Measurements from ENCODE around the gene CADPS. TPM values are rescaled to one million over a fixed set of nuclear protein-coding genes. Genes with fewer than 3 reads are reported as not detected.

Gene CADPS
- total RNA-seq, 1 donor = not detected

DNA sequence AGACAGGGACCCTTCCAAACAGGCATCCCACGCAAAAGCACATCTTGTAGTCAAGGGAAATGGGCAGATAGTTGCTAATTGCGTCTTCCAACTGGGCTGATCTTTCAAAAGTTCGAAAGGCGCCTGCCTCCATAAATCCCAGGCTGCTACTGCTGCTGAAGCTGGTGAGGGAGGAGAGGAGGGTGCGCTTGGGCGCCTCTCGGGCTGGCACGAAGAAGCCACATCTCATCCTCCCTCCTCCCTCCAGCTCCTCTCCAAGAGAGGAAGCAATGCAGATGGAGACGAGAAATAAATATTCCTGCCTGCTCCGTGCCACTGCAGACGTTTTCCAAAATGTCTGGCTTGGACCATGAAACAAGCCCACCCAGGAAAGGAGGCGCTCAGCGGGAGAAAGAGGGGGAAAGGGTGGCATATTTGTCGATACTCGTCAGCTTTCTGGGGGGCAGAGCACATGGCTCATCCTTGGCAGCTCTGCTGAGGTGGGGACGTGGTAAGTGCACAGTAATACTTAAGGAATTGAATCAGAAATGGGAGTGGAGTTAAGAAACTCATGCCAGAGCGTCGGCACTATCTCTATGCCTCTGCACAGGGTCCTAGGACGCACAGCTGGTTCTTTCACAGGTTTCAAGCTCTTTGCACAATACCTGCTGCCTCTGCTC, 413.0 kb downstream of the CADPS start:
- DNase-seq (ENCODE audit: low read depth in 2 of 3, low spot score in 2 of 3) = no peak

- no peak for DNase-seq (ENCODE audit: low read depth in 2 of 3, low spot score in 2 of 3)
Measured at GRCh38 chr3:62454916-62455315, 420.3 kb downstream of the CADPS start.

GRCh38 chr3:62453448-62453847, 421.8 kb downstream of the CADPS start:
- DNase-seq (ENCODE audit: low read depth in 2 of 3, low spot score in 2 of 3) = no peak

- DNase-seq (ENCODE audit: low read depth in 2 of 3, low spot score in 2 of 3) = no peak
Measured at GRCh38 chr3:62451211-62451887, 423.9 kb downstream of the CADPS start.

DNA sequence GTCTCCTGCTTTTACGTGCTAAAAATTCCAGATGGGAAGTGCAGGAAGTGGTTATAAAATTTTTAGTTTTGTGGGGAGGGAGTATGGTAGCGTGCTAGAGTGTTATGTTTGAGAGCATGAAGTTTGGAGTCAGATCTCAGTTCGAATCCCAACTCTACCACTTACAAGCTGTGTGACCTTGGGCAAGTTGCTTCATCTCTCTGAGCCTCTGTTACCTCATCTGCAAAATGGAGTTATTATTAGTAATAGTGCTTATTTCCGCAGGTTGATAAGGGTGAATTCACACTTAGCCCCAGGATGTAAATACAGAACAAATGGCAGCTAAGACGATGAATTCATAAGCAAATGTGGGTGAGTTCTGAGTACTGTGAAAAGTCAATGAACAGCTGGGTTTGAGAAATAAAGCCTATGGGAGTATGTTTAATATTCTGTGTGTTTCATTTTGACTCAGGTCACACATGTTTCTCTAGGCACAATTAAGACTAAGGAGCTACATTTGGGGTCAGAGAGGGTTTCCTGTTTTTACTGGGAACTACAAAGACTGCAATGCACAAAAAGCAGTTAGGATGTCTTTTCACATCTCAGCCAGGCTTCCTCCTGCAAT, 428.8 kb downstream of the CADPS start:
- DNase-seq (ENCODE audit: low read depth in 2 of 3, low spot score in 2 of 3) = no peak

DNA sequence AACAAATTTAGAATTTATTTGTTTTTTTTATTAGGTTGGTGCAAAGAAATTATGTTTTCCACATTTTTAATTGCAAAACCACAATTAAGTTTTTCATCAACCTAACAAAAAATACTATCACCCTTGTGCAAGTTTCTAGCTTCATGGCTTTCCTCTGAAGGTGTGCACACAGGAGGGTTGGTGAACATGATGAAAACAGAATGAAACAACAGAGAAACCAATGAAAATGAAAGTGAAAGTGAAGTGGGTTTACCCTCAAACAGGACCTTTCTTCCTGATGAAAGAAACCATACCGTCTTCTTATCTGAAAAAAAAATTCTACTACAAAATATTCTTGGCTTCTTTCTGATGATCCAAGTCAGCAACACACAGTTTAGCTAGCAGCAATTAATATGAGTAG, 429.9 kb downstream of the CADPS start:
- DNase-seq (ENCODE audit: low read depth in 2 of 3, low spot score in 2 of 3) = peak in 2 of 3 donors; percentile 9 to 34

DNA sequence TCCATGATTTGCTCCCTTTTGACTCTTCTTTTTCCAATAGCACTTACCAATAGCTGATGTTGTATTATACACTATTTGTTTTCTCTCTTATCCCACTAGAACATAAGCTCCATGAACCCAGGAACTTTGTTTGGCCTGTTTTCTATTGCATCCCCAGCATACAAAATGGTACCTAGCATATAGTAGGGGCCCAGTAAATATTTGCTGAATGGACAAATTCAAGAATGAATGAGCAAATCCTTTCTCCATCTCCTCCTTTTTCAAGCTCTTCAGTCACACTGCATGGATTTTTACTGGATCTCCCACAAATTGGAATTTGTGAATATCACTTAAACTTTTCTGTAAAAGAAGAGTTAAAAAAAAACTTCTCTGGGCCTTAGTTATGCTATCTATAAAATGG, 435.2 kb downstream of the CADPS start:
- no peak for DNase-seq (ENCODE audit: low read depth in 2 of 3, low spot score in 2 of 3)

DNA sequence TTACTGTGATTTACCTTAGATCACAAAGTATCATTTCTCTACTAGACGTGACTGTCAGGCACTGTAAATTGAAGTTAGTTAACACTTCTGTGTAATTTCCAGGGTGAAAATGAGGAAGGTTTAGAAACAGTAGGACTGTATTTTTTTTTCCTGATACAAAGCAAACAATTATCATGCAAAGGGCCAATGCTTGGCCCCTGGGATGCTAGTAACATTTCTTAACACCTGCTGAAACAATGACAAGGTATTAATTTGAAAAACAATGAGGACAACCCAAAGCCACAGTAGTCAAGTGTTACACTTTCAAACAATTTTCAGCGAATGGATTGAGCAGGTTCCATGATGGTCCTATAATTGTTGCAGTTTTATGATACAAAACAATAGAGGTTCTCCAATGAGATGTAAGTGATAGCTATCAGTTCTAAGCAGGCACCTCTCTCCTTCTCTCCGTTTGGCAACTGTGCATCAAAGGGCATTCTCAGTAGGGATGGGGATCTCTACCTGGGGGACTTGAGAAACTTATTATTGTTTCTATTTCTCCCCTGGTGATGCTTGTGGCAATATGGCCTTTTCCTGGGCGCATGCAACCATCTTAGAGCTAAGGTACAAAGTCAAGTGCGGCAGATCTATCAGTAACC, 435.9 kb downstream of the CADPS start:
- DNase-seq (ENCODE audit: low read depth in 2 of 3, low spot score in 2 of 3) = no peak

DNA sequence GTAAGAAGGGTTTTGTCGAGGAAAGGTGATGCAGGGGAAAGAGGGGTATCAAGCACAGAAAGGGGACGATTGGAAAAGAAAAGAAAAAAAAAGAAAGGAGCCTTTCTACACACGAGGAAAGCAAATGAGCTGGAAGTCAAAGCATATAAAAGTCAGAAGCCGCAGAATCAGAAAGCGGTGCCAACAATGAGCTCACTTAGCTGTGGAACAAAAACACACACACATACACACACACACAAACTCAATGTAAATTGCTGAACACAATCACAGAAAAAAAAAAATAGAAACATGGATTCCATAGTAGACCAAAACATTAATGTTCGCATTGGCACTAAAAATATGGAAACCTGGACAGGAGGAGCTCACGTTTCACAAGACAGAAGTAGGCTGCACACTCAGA, 438.4 kb downstream of the CADPS start:
- DNase-seq (ENCODE audit: low read depth in 2 of 3, low spot score in 2 of 3) = no peak

GRCh38 chr3:62433396-62433795, 441.8 kb downstream of the CADPS start:
- DNase-seq (ENCODE audit: low read depth in 2 of 3, low spot score in 2 of 3) = no peak

DNA sequence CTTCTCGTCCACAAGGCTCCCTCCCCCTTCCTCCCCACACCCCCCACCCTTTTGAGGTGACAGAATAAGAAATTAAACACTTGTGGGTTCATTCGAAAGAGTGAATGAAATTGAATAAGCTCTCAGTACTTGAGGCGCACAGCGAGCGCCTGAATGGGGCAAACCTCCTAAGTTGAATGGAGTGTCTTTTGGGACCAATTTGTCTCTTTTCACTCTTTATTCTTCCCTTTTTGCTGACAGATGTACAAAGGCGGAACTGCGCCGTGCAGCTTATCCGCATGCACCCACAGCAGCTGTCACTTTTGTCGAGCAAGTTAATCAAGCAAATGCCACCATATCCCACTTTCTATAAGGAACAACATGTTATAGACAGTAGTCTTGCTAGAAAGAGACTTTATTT, 454.0 kb downstream of the CADPS start:
- no peak for DNase-seq (ENCODE audit: low read depth in 2 of 3, low spot score in 2 of 3)

DNA sequence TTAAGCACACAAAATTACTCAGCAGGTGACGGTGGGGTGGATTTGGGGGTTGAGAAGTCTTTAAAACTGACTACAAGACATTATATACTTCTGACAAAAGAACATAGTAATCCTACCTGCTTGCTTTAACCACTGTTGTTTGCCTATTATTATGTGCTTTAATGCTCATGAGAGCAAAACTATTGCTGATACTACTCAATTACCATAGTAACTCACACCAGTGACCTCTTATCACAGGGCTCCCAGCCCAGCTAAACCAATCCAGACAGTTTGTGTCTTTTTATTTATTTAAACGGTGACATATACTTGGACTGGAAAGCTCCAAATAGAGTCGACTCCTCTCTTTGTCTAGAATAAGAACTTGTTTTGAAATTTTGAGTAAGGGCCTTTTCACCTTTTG, 459.1 kb downstream of the CADPS start:
- DNase-seq (ENCODE audit: low read depth in 2 of 3, low spot score in 2 of 3) = no peak

DNA sequence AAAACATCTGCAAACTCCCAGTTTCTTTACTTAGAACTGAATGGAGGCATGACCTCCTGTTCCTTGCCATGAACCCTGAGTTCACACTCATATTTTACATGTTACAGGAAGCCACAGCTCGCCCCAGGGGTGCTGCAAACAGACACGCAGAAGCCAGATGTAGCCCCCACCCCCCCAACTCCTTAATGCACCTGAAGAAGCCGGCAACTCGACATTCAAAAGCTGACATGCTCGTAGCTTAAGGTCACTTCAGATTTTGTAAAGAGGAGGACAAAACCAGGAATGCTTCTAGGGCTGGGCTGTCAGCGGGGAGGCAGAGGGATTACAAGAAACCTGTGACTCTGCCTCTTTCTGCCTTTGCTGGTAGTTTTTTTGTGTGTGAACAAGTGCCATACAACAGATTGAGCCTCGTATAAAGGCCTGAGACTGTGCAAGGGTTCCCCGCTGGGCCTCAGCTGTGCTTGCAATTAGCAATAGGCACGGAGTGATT, 459.9 kb downstream of the CADPS start:
- DNase-seq (ENCODE audit: low read depth in 2 of 3, low spot score in 2 of 3) = no peak

- DNase-seq (ENCODE audit: low read depth in 2 of 3, low spot score in 2 of 3) = no peak
Measured at GRCh38 chr3:62414786-62415185, 460.4 kb downstream of the CADPS start.

GRCh38 chr3:62413687-62414086, 461.5 kb downstream of the CADPS start:
- DNase-seq (ENCODE audit: low read depth in 2 of 3, low spot score in 2 of 3) = no peak

GRCh38 chr3:62406945-62407344, 468.3 kb downstream of the CADPS start:
- DNase-seq (ENCODE audit: low read depth in 2 of 3, low spot score in 2 of 3) = no peak

DNA sequence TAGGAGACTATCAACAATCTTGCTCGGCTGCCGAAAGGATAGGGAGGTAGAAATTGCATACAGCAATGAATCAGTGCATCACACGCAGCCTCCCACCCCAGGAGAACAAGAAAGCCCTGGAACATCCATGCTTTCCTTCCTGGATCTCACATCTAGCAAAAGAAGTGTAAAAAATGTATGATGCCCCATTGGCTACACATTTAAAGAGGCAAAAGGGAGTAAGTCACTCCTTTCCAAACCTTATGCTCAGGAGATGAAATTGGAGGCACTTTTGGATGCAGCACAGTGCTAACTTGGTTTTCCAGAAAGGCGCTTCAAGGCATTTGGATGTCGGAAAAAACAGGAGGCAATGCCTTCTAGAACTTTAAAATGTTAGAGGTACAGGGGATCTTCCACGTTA, 469.6 kb downstream of the CADPS start:
- DNase-seq (ENCODE audit: low read depth in 2 of 3, low spot score in 2 of 3) = no peak

GRCh38 chr3:62405135-62405534, 470.1 kb downstream of the CADPS start:
- DNase-seq (ENCODE audit: low read depth in 2 of 3, low spot score in 2 of 3) = no peak

DNA sequence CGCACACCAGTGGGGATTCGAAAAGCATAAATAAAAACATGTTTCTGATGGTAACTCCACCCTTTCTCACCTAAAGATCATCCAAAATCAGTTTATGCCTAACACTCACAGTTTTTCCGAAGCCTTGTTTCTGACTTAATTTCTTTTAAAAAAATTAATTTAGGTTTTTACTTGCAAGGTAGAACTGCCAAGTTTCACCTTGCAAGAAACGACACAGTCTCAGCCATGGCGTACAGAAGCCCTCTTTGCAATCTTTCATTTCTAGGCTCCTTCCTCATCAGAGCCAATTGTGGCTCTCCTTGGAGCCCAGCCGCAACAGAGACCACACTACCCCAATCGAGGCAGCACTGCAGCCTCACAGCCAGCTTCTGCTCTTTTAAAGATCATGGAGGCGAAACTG, 470.9 kb downstream of the CADPS start:
- DNase-seq (ENCODE audit: low read depth in 2 of 3, low spot score in 2 of 3) = no peak

DNA sequence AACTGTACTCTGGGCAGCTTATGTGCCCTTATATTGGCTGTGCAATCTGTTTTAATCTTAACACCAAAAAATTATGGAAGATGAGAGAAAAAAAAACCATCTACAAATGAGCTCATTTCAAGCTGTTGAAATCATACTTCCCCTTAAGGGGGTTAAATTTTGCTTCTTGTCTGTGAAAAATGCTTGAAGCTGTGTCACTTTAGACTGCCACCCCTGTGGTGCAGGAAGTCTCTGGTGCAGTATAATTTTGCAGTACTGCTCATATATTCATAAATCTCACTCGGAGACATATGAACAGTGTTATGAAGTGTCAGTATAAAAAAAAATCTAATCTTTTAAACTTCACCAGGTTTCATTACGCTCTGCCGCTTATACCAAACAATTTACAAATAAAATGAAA, 471.5 kb downstream of the CADPS start:
- no peak for DNase-seq (ENCODE audit: low read depth in 2 of 3, low spot score in 2 of 3)

DNA sequence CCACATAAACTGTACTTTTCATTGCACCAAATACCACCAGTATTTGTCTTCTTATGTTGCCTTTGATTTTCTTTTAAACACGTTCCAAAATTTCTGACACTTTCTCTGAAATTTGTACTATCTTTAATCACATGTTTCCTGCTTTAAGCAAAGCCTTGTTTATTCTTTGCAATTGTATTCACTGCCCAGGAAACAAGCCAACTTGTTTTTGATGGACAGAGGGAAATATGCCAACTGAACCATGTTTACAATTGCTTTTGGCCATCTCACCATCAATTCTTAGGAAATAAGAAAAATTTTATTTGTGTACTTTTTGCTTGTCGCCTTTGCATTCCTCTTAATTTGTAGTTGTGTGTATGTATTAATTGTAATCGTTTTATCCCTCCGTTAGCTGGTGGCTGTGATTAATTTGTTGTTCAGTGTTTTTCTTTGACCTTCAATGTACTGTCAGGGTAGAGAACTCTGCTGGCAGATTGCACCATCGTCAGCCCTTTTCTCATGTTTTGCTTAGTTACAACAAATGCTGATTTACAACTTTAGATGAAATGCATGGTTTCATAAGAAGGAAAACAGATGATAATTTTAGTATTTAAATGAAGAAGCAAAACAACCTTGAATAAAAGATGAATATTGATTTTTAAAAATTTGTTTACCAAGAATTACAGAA, 482.5 kb downstream of the CADPS start:
- no peak for DNase-seq (ENCODE audit: low read depth in 2 of 3, low spot score in 2 of 3)

Data from hematopoietic multipotent progenitor cell (in vitro differentiated cells).